LNCAP (cell line): ENCODE results near the gene KCNK5.

Source experiments
- CTCF ChIP-seq: fragments of 450-650 bp; IDR thresholded peaks from 2 replicates; pipeline ENCODE4 v1.5.1; 2017; ENCODE audit warnings: mild to moderate bottlenecking

The KCNK5 gene

GRCh38 chr6:39207416-39208222 lies 21.7 kb downstream of the KCNK5 start:
- TF ChIP-seq CTCF, result no peak

GRCh38 chr6:39206250-39206721 lies 23.0 kb downstream of the KCNK5 start:
- TF ChIP-seq CTCF, result no peak

- no peak for TF ChIP-seq CTCF
These were observed 24.5 kb downstream of the KCNK5 start for GRCh38 chr6:39204646-39205244.

GRCh38 chr6:39204160-39204495 lies 25.1 kb downstream of the KCNK5 start:
- no peak for TF ChIP-seq CTCF

GRCh38 chr6:39203436-39204159 lies 25.7 kb downstream of the KCNK5 start:
- TF ChIP-seq CTCF, result no peak

- no peak for TF ChIP-seq CTCF
These were observed 27.1 kb downstream of the KCNK5 start for GRCh38 chr6:39202166-39202565.

- no peak for TF ChIP-seq CTCF
These were observed 28.7 kb downstream of the KCNK5 start for GRCh38 chr6:39200498-39201020.
